ENCODE data around the gene USP32. TPM values are rescaled to one million over a fixed set of nuclear protein-coding genes. Genes with fewer than 3 reads are reported as not detected.

USP32 gene, protein sequence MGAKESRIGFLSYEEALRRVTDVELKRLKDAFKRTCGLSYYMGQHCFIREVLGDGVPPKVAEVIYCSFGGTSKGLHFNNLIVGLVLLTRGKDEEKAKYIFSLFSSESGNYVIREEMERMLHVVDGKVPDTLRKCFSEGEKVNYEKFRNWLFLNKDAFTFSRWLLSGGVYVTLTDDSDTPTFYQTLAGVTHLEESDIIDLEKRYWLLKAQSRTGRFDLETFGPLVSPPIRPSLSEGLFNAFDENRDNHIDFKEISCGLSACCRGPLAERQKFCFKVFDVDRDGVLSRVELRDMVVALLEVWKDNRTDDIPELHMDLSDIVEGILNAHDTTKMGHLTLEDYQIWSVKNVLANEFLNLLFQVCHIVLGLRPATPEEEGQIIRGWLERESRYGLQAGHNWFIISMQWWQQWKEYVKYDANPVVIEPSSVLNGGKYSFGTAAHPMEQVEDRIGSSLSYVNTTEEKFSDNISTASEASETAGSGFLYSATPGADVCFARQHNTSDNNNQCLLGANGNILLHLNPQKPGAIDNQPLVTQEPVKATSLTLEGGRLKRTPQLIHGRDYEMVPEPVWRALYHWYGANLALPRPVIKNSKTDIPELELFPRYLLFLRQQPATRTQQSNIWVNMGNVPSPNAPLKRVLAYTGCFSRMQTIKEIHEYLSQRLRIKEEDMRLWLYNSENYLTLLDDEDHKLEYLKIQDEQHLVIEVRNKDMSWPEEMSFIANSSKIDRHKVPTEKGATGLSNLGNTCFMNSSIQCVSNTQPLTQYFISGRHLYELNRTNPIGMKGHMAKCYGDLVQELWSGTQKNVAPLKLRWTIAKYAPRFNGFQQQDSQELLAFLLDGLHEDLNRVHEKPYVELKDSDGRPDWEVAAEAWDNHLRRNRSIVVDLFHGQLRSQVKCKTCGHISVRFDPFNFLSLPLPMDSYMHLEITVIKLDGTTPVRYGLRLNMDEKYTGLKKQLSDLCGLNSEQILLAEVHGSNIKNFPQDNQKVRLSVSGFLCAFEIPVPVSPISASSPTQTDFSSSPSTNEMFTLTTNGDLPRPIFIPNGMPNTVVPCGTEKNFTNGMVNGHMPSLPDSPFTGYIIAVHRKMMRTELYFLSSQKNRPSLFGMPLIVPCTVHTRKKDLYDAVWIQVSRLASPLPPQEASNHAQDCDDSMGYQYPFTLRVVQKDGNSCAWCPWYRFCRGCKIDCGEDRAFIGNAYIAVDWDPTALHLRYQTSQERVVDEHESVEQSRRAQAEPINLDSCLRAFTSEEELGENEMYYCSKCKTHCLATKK (N-terminal part only)
- 103 TPM for total RNA-seq

DNA sequence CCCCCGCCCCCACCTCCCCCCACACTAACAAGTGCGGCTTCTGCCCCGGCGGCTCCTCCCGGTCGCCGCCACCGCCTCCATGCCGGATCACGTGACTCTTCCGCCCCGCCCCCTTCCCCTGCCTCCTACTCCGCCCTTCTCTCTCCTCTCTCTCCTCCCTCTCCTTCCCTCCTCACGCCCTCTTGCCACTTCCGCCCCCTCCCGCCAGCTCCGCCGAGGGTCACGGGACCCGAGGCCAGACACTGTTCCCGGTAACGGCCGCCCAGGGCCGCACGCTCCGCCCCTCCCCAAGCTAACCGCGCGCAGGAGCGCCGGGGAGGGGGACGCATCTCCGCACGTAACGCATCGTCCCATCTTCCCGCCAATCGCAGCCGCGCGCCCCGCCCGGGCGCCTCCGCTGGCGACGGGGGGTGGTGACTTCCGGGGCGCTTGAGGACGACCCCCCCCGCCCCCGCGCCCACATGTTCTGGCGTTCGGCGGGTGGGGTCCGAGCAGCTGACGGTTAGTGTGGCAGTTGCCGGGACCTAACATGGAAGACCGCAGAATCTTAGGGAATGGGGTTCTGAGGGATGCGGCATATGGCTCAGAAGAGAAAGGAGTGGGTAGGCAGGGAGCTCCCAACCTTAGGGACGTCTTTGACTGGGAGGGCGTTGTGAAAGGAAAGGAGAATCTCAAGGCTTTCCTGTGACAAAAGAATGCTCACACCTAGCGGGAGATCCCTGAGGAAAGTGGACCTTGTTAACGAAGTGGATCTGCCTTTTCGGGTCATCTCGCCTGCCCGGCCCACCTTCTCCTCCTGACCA lies at the start of gene USP32:
Gene USP32, minus strand, starts transcription at position 92 of the 803 bp plus-strand sequence. CDS start 194 bp downstream, outside the sequence.

DNA sequence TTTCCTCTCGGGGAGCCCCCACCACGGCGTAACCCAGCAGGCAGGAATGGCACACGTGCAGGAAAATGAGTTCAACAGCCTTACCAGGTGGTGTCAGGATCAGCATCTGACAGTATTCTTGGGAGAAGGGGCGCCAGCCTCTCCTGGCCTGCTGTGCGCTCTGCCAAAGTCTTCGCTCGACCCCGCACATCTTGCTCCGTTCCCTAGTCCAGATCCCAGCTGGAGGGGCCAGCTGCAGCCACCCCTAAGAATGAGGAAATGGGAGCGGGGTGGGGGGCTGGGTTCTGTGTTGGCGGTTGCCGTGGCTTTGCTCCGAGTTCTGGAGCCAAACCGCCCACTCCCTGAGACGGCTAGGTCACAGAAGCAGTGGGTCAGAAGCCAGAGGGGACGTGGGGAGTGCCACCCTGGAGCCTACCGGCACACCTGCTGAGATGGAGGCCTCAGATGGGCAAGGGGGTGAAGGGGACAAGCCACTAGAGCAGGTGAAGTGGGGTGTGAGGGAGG lies 30.3 kb upstream of the USP32 start, which contains the start of gene CHCT1:
Gene CHCT1, plus strand, starts transcription at position 328 of the 504 bp plus-strand sequence. Its CDS starts 104 bp downstream, at position 432.

DNA sequence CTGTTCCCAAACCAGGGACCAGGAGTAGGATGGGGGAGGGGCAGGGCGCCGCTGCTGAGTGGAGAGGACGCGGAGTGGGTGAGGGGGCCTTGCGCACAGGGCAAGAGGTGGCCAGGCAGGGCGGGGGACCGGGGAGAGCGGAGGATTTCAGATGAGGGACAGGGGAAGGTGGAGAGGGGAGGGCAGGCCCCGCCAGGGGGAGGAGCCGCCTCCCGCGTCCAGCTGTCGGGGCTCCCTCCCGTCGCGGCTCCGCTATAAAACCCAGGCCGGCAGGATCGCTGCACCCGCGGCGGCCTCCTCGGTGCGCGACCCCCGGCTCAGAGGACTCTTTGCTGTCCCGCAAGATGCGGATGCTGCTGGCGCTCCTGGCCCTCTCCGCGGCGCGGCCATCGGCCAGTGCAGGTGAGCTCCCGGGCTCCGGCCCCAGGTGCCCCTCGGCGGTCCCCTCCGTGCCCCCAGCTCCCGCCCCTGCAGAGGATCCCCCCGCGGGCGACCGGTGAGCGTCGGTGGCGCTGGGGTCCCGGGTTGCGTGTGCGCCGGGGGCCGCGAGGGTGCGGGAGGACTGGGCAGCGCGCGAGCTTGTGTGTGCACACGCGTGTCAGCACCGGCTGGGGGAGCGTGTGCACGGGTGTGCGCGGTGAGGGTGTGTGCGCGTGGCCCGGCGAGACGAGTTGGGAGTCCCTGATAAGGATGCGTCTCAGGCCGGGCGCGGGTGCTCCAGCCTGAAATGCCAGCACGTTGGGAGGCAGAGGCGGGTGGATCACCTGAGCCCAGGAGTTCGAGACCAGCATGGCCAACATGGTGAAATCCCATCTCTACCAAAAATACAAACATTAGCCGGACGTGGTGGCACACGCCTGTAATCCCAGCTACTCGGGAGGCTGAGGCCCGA lies 242.0 kb downstream of the USP32 start, which contains the start of gene CA4:
Gene CA4, plus strand, starts transcription at position 283 of the 892 bp plus-strand sequence. Its CDS starts 62 bp downstream, at position 345.

Small RNA genes within 50 kb of the gene (small RNA-seq; reads per million reads assigned to genes)
- 118 reads per million, percentile 97 among the genes with 10 or more reads in this experiment for gene SCARNA20

Other genes with a start within 250 kb of the USP32 start
- 1.8 TPM for gene CA4, start 242.2 kb downstream of the USP32 start, total RNA-seq
- not detected for gene CHCT1, start 30.4 kb upstream of the USP32 start, total RNA-seq
- 84.4 TPM for gene APPBP2, start 134.1 kb upstream of the USP32 start, total RNA-seq
- 11.8 TPM for gene PPM1D, start 208.1 kb upstream of the USP32 start, total RNA-seq